IPS DF 19.7 (cell line): Measurements from ENCODE around the gene RCL1.

ENCODE experiments used
- DNase-seq: peaks from one replicate; pipeline ENCODE4 v3.0.0-alpha.2; 2013; ENCODE audit warnings: low read depth, low spot score

Gene RCL1

GRCh38 chr9:4811824-4812223, 19.1 kb downstream of the RCL1 start:
- DNase-seq: no peak

- no peak for DNase-seq
Measured at GRCh38 chr9:4812858-4813257, 20.1 kb downstream of the RCL1 start.

GRCh38 chr9:4814913-4815312, 22.2 kb downstream of the RCL1 start:
- no peak for DNase-seq

GRCh38 chr9:4815381-4815956, 22.7 kb downstream of the RCL1 start:
- no peak for DNase-seq

- no peak for DNase-seq
Measured at GRCh38 chr9:4820168-4820567, 27.4 kb downstream of the RCL1 start.

GRCh38 chr9:4821133-4821532, 28.4 kb downstream of the RCL1 start:
- DNase-seq: no peak

GRCh38 chr9:4822057-4822456, 29.3 kb downstream of the RCL1 start:
- DNase-seq: no peak

- DNase-seq: no peak
Measured at GRCh38 chr9:4826417-4827166, 33.8 kb downstream of the RCL1 start.

- no peak for DNase-seq
Measured at GRCh38 chr9:4827224-4827623, 34.5 kb downstream of the RCL1 start.

- DNase-seq: no peak
Measured at GRCh38 chr9:4828761-4829160, 36.0 kb downstream of the RCL1 start.

- DNase-seq: no peak
Measured at GRCh38 chr9:4829969-4830368, 37.2 kb downstream of the RCL1 start.

- no peak for DNase-seq
Measured at GRCh38 chr9:4830699-4831098, 38.0 kb downstream of the RCL1 start.

GRCh38 chr9:4831119-4831518, 38.4 kb downstream of the RCL1 start:
- DNase-seq: no peak

GRCh38 chr9:4831944-4832343, 39.2 kb downstream of the RCL1 start:
- DNase-seq: no peak

- no peak for DNase-seq
Measured at GRCh38 chr9:4832786-4833579, 40.2 kb downstream of the RCL1 start.

GRCh38 chr9:4833781-4834560, 41.2 kb downstream of the RCL1 start:
- DNase-seq: no peak

GRCh38 chr9:4836676-4837075, 43.9 kb downstream of the RCL1 start:
- no peak for DNase-seq

- DNase-seq: no peak
Measured at GRCh38 chr9:4837261-4838188, 44.8 kb downstream of the RCL1 start.

- DNase-seq: no peak
Measured at GRCh38 chr9:4838189-4838546, 45.4 kb downstream of the RCL1 start.

GRCh38 chr9:4839470-4839912, 46.7 kb downstream of the RCL1 start:
- DNase-seq: no peak

GRCh38 chr9:4840018-4840417, 47.3 kb downstream of the RCL1 start:
- no peak for DNase-seq
